KG1 (cell line): ENCODE data around the gene TRIM22.

Experiments
- DNase-seq: peaks from one replicate; lab custom pipeline; 2025; lab: John Stamatoyannopoulos, UW

TRIM22 gene

DNA sequence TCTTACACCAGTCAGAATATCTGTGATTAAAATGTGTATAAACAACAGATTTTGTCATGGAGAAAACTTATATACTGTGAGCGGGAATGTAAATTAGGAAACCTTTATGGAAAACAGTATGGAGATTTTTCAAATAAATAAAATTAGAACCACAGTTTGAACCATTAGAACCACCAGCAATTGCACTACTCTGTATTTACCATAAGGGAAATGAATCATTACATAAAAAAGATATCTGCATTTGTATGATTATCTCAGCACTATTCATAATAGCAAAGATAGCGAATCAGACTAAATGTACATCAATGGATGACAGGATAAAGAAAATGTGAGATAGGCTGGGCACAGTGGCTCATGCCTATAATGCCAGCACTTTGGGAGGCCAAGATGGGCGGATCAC, 57.0 kb downstream of the TRIM22 start:
- no peak for DNase-seq

DNA sequence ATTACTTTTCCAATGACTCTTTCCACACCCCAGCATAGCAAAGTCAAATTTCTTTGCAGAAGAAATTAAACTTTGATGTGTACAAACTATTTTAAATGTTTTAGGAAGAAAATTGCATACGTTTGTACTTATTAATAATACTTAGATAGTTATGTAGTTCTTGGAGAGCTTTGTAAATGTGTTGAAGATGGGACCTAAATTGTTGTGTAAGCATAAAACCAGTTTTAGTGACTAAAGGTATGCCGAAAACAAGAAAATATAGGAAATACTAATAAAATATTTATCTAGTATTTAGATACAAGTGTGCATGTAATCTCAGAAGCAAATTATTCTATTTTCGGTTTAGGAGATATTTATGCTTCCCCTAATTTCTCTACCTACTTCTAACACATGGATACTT, 60.2 kb downstream of the TRIM22 start:
- no peak for DNase-seq

DNA sequence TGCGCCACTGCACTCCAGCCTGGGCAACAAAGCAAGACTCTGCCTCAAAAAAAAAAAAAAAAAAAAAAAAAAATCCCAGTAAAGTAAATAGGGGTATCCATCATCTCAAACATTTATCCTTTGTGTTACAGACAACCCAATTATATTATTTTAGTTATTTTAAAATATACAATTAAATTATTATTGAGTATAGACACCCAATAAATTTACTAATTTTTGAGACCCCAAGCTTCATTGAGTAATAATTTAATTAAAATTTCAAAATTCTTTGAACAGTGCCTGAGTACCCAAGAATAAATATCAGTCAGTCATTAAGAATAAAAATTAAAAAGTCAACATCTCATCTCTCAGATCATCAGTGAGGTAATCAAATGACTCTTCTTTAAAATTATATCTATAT, 64.4 kb downstream of the TRIM22 start, which contains the start of gene OR52N4:
Gene OR52N4 (plus strand): TSS at position 301 of the 400 bp plus-strand sequence. CDS start 498 bp downstream, outside the sequence.
- DNase-seq = no peak
